GM12878 (cell line): ENCODE measurements around the gene PLCB2. TPM values are rescaled to one million over a fixed set of nuclear protein-coding genes. Genes with fewer than 3 reads are reported as not detected.

Experiments used
- ATAC-seq: fragments of 200-7000 bp; cut with Tn5 transposase; 3 replicates; pipeline ENCODE4 v1.9.1; 2020; ENCODE audit warnings: mild to moderate bottlenecking, moderate library complexity
- BruUV-seq: library from RNA; stranded (reverse); fragments of 400-500 nt; replicated peaks from 2 replicates; lab custom pipeline; 2021; lab: Mats Ljungman, UMichigan
- CTCF ChIA-PET: fragments of 300-600 bp; sonication (Branson Sonifier 250); formaldehyde crosslinking; extraction: SDS; loops from one replicate; lab custom pipeline; 2021; ENCODE audit warnings: inconsistent platforms; lab: Yijun Ruan, JAX
- POLR2A ChIA-PET: fragments of 350-600 bp; formaldehyde crosslinking; extraction: SDS; loops from one replicate; lab custom pipeline; 2021; ENCODE audit warnings: inconsistent platforms; lab: Charles Lee
- RAD21 ChIA-PET: fragments of 300-600 bp; sonication (Branson Sonifier 250); formaldehyde crosslinking; loops from one replicate; lab custom pipeline; 2023; ENCODE audit warnings: antibody characterized with exemption; ENCODE audit not compliant: unreplicated experiment; lab: Charles Lee
- SMC1A ChIA-PET: fragments of 300-600 bp; sonication (Branson Sonifier 250); formaldehyde crosslinking; loops from one replicate; lab custom pipeline; 2023; ENCODE audit not compliant: unreplicated experiment, uncharacterized antibody; lab: Charles Lee
- DNase-seq: peaks from one replicate; pipeline ENCODE4 v3.0.0-alpha.2; 2011; ENCODE audit warnings: low read depth, low spot score
- FAIRE-seq: peaks from 3 replicates; lab custom pipeline; 2011; peaks lifted over from hg19 to GRCh38; lab: Jason Lieb, UNC
- H2AFZ ChIP-seq: 2 replicates; pipeline ENCODE4 v1.6.0; 2011; ENCODE audit warnings: low read depth, low read length, control low read depth; ENCODE audit not compliant: control insufficient read depth
- H3K27ac ChIP-seq: 2 replicates; pipeline ENCODE4 v1.5.1; 2011; ENCODE audit warnings: control low read depth; ENCODE audit not compliant: control insufficient read depth, insufficient read depth
- H3K27me3 ChIP-seq, 2 experiments: replicated peaks in 1 of 2; 2 replicates each; pipeline versions ENCODE4 v1.6.0 to v1.6.1; 2011; ENCODE audit warnings: low read length in 1 of 2; ENCODE audit not compliant: control insufficient read depth in 2 of 2, insufficient read depth in 2 of 2
- H3K36me3 ChIP-seq, 2 experiments: 2 replicates each; pipeline ENCODE4 v1.5.1; 2011; ENCODE audit warnings: low read length in 1 of 2; ENCODE audit not compliant: control insufficient read depth in 2 of 2, insufficient read depth in 2 of 2
- H3K4me1 ChIP-seq: 2 replicates; pipeline ENCODE4 v1.6.1; 2011; ENCODE audit warnings: mild to moderate bottlenecking, low read length, moderate library complexity, mixed read lengths; ENCODE audit not compliant: control insufficient read depth, insufficient read depth
- H3K4me2 ChIP-seq: 2 replicates; pipeline ENCODE4 v1.6.0; 2011; ENCODE audit warnings: control low read depth; ENCODE audit not compliant: control insufficient read depth, insufficient read depth
- H3K4me3 ChIP-seq: fragments of 200-600 bp; sonication (generic); 2 replicates; pipeline ENCODE4 v1.5.1; 2016
- H3K79me2 ChIP-seq: 2 replicates; pipeline ENCODE4 v1.6.0; 2011; ENCODE audit warnings: low read length; ENCODE audit not compliant: control insufficient read depth, insufficient read depth
- H3K9ac ChIP-seq: 2 replicates; pipeline ENCODE4 v1.8.0; 2011; ENCODE audit warnings: low read length, control low read depth, mixed read lengths; ENCODE audit not compliant: control insufficient read depth, insufficient read depth
- H3K9me3 ChIP-seq: replicated peaks from 3 replicates; pipeline ENCODE4 v1.5.1; 2011; ENCODE audit warnings: mild to moderate bottlenecking, low read length; ENCODE audit not compliant: control insufficient read depth, insufficient read depth
- H4K20me1 ChIP-seq: 2 replicates; pipeline ENCODE4 v1.6.0; 2011; ENCODE audit not compliant: control insufficient read depth, insufficient read depth
- BCLAF1 ChIP-seq: fragments of 450-650 bp; IDR thresholded peaks from 2 replicates; pipeline ENCODE4 v1.6.1; 2017; ENCODE audit warnings: antibody characterized with exemption, mild to moderate bottlenecking, moderate library complexity
- BMI1 ChIP-seq: fragments of 450-650 bp; IDR thresholded peaks from 2 replicates; pipeline ENCODE4 v1.6.1; 2016; ENCODE audit warnings: mild to moderate bottlenecking, moderate library complexity, borderline replicate concordance
- RELA ChIP-seq: fragments of 450-650 bp; IDR thresholded peaks from 2 replicates; pipeline ENCODE4 v1.8.0; 2014; ENCODE audit warnings: borderline replicate concordance; ENCODE audit not compliant: partially characterized antibody
- WGBS: methylation state at CpG from one replicate; pipeline ENCODE4 v1.1.6; 2016; ENCODE audit warnings: low lambda C conversion rate; ENCODE audit not compliant: insufficient replicate concordance, insufficient coverage; ENCODE audit errors: missing lambda C conversion rate; 5-methylcytosine and 5-hydroxymethylcytosine counted together
- in situ Hi-C: fragments of 300-500 bp; cut with MboI; formaldehyde crosslinking; loops from 9 replicates; pipeline ENCODE4 v1.14.3; 2018; ENCODE audit warnings: mixed read lengths
- intact Hi-C: fragments of 100-400 bp; cut with micrococcal nuclease; formaldehyde crosslinking; loops from one replicate; pipeline ENCODE4 v1.14.2; 2022; ENCODE audit not compliant: unreplicated experiment
- polyA plus RNA-seq, 11 experiments: library from polyadenylated mRNA; depleted of rRNA in 4 of 11; unstranded in 6 of 11; stranded (reverse) in 5 of 11; fragments of >200 nt; fragmentation: Nextera tagmentation in 4 of 11; fragmentation: Illumina TruSeq in 1 of 11; extraction: Ambion mirVana in 4 of 11; extraction: Trizol in 1 of 11; gene quantifications; 1 replicate in 1 of 11; 2 replicates in 10 of 11; pipeline versions ENCODE4 v1.2.1 to v1.2.3, GENCODE V29; 2011 to 2016; ENCODE audit warnings: inconsistent platforms in 2 of 11, missing spikeins in 2 of 11, low read depth in 1 of 11
- total RNA-seq, 4 experiments: library from RNA; depleted of rRNA in 3 of 4; stranded (reverse); fragments of >200 nt in 3 of 4; fragmentation: Illumina TruSeq in 1 of 4; extraction: Trizol in 1 of 4; gene quantifications; 2 replicates each; pipeline versions ENCODE4 v1.2.1 to v1.2.3, GENCODE V29; 2013 to 2021
- TF ChIP-seq, protein P1 (sequence below): fragments of 450-650 bp; formaldehyde crosslinking; IDR thresholded peaks from 2 replicates; pipeline ENCODE4 v1.4.0; 2022; ENCODE audit warnings: mild to moderate bottlenecking, moderate library complexity
- TF ChIP-seq, protein P2 (sequence below): fragments of 450-650 bp; IDR thresholded peaks from 2 replicates; pipeline ENCODE4 v1.6.1; 2017; ENCODE audit warnings: low read depth, mild to moderate bottlenecking, moderate library complexity

The PLCB2 gene
- total and polyA plus RNA-seq, 10 of the 15 experiments (the other 5 are each of a cell fraction or from before 2014, with no cell fraction given) = 1.2 to 39.4 (median 10.7) TPM

GRCh38 chr15:40266828-40267304 lies 40.9 kb downstream of the PLCB2 start:
- CTCF ChIA-PET = interaction anchor here (1.2 to 2.9 kb wide), 2 partner anchors 41 to 49 kb away, joined by 3 to 14 read pairs; no protein-coding TSS in a partner anchor
- H3K4me1 ChIP-seq = no peaks in the 10 kb centered on the region
- no peak for DNase-seq
- no peak overlapping the region for H3K4me3 ChIP-seq
- H3K9ac ChIP-seq = no peak overlapping the region
- H3K27me3 ChIP-seq = no peaks in the 10 kb centered on the region
- no peaks in the 10 kb centered on the region for H4K20me1 ChIP-seq
- intact Hi-C loops (no loop called here), in situ Hi-C loops (no loop called here)
- RAD21 ChIA-PET = no interaction called here
- no peak overlapping the region for H3K27ac ChIP-seq
- 35% methylated on average over 7 of the region's 7 CpGs for WGBS
- TF ChIP-seq RELA (no peak), BCLAF1 (no peak), BMI1 (no peak)
- TF ChIP-seq, protein P1, sequence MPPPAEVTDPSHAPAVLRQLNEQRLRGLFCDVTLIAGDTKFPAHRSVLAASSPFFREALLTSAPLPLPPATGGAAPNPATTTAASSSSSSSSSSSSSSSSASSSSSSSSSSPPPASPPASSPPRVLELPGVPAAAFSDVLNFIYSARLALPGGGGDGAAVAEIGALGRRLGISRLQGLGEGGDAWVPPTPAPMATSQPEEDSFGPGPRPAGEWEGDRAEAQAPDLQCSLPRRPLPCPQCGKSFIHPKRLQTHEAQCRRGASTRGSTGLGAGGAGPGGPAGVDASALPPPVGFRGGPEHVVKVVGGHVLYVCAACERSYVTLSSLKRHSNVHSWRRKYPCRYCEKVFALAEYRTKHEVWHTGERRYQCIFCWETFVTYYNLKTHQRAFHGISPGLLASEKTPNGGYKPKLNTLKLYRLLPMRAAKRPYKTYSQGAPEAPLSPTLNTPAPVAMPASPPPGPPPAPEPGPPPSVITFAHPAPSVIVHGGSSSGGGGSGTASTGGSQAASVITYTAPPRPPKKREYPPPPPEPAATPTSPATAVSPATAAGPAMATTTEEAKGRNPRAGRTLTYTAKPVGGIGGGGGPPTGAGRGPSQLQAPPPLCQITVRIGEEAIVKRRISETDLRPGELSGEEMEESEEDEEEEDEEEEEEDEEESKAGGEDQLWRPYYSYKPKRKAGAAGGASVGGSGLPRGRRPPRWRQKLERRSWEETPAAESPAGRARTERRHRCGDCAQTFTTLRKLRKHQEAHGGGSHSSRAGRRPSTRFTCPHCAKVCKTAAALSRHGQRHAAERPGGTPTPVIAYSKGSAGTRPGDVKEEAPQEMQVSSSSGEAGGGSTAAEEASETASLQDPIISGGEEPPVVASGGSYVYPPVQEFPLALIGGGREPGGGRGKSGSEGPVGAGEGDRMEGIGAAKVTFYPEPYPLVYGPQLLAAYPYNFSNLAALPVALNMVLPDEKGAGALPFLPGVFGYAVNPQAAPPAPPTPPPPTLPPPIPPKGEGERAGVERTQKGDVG (CRISPR knock-in tag) = no peak
- TF ChIP-seq, protein P2, sequence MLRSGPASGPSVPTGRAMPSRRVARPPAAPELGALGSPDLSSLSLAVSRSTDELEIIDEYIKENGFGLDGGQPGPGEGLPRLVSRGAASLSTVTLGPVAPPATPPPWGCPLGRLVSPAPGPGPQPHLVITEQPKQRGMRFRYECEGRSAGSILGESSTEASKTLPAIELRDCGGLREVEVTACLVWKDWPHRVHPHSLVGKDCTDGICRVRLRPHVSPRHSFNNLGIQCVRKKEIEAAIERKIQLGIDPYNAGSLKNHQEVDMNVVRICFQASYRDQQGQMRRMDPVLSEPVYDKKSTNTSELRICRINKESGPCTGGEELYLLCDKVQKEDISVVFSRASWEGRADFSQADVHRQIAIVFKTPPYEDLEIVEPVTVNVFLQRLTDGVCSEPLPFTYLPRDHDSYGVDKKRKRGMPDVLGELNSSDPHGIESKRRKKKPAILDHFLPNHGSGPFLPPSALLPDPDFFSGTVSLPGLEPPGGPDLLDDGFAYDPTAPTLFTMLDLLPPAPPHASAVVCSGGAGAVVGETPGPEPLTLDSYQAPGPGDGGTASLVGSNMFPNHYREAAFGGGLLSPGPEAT = no peak
- SMC1A ChIA-PET = no interaction called here
- BruUV-seq = no TSS peak
- no peaks in the 10 kb centered on the region for H3K36me3 ChIP-seq
- H2AFZ ChIP-seq = no peak overlapping the region
- H3K79me2 ChIP-seq = no peaks in the 10 kb centered on the region
- no peak for FAIRE-seq
- no peaks in the 10 kb centered on the region for H3K9me3 ChIP-seq
- no peak for ATAC-seq
- POLR2A ChIA-PET = no interaction called here
- H3K4me2 ChIP-seq = no peak overlapping the region
